AG08395 (cell line): Measurements from ENCODE around the gene ZNF611.
"Not testable (repeated sequence)": the region's sequence is repeated elsewhere in the genome, so short reads cannot be mapped to it uniquely, and the experiment has no call there.

ENCODE experiments used
- DNase-seq: peaks from one replicate; pipeline ENCODE4 v3.0.0; 2012; ENCODE audit warnings: mixed read lengths, low spot score

ZNF611 gene

DNA sequence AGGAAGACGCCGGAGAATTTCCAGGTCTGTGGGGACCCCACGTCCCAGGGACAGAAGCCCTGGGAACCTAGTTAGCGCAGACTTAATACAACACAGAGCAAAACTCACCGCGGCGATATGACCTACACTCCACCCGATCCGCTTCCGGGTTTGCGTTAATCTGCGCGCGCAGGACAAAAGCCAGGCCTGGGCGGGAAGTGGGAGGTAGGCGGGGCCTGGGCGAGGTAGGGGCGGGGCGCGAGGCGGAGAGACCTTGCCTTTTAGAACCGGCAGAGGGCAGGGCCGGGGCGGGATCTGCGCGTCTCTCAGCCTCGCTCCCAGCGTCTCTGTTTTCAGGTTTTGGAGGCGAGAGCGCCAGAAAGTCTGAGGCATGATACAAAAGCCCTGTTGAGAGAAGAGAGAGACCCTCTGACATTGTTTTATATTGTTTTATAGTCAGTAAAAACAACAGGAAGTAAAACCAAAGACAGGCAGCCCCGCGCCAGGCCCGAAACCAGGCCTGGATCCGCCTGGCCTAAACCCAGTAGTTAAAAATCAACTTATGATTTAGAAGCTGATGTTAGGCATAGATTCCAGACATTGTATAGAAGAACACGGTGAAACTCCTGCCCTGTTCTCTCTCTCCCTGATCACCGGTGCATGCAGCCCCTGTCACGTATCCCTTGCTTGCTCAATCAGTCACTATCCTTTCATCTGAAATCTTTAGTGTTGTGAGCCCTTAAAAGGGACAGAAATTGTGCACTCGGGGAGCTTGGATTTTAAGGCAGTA is at the start of gene ZNF611:
TSS of gene ZNF611 (minus strand) at position 152 of the 769 bp plus-strand sequence. CDS start 19,150 bp downstream, outside the sequence.
- DNase-seq = peak; percentile 97

DNA sequence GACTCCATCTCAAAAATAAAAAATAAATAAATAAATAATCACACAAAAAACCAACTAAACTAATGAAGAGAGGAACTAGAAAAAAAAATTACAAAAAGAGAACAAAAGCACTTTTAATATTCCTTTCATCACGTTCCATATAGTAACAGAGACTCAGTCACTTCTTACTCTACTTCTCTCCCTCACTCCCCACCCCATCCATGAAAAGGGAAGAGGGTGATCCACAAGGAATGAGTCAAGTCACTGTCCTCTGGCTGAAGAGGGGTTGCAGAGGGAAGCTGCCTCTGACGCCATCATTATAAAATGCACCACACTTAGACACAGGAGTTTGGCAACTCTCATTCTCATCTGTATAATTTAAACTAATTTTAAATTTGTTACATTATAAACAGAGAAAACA is 48.0 kb upstream of the ZNF611 start:
- not testable (repeated sequence) for DNase-seq

DNA sequence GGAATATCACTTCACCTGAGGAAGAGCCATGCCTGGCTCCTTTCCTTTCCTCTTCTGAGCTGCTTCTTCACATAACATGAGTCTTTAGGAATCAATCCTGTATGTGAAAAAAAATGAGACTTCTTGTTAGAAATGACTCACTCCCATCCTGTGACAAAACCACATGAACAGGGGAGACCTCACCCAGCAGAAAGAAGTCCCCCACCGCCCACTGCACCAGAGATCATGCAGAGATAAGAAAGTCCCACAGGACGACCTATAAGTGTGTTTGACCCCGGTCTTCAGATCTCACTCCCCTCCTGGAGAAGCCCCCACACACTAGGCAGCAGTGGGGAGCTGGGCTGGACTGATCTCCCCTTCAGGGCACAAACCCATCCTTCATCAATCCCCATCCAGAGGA is 44.0 kb upstream of the ZNF611 start:
- DNase-seq = no peak

DNA sequence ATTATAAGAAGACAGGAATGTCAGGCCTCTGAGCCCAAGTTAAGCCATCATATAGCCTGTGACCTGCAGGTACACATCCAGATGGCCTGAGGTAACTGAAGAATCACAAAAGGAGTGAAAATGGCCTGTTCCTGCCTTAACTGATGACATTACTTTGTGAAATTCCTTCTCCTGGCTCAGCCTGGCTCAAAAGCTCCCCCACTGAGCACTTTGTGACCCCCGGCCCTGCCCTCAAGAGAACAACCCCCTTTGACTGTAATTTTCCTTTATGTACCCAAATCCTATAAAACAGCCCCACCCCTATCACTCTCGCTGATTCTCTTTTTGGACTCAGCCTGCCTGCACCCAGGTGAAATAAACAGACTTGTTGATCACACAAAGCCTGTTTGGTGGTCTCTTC is 21.6 kb upstream of the ZNF611 start:
- DNase-seq = not testable (repeated sequence)

DNA sequence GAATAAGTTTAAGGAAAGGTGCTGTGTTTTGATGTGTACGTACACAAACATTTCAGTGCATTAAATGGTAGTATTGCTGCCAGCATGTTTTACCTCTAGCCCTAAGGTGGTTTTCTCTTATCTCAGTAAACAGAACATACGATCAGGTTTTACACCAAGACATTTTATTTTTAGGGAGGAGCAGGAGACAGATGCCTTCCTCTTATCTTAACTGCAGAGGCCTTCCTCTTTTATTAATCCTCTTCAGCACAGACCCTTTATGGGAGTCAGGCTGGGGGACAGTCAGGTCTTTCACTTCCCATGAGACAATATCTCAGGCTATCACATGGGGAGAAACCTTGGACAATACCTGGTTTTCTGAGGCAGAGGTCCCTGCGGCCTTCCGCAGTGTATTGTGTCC is 14.9 kb upstream of the ZNF611 start:
- no peak for DNase-seq

DNA sequence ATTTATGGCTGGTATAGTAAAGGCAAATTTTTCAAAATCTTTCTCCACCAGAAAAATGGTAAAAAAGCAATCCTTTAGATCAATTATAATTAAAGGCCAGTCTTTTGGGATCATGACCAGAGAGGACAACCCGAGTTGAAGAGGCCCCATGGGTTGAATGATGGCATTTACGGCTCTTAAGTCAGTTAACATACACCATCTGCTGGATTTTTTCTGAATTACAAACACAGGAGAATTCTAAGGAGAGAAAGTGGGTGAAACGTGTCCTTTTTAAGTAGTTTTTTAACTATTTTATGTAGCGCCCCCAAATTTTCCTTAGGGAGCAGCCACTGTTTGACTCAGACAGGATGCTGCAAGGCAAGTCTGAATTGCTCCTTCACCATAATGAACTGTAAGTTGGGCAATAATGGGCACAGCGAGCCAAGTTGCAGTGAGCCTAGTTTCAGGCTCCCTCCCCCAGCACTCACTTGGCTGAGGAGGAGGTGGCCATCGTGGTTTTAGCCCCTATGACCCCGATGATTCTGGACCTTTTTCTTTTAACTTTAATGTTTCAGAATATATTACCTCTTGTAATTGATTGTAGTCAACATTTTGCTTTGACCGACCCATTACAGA is 13.6 kb upstream of the ZNF611 start:
- DNase-seq = peak; percentile 36

DNA sequence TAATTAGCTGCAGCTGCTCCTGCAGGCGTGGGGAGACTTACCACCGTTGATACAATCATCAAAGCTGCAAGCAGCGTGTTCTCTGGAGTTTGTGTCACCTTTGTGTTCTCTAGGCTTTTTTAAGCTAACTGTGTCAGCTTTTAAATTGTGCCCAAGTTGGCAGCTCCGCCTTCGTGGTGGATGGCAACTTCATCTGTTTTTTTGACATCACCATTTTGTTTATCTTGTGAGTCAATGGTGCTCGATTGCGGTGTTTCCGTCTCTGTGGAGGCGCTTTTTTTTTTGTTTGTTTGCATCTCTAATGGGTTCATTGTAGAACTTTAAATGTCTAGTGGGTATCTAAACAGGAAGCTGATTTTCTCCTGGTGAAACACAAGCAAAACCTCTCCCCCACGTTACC is 11.1 kb upstream of the ZNF611 start:
- not testable (repeated sequence) for DNase-seq

DNA sequence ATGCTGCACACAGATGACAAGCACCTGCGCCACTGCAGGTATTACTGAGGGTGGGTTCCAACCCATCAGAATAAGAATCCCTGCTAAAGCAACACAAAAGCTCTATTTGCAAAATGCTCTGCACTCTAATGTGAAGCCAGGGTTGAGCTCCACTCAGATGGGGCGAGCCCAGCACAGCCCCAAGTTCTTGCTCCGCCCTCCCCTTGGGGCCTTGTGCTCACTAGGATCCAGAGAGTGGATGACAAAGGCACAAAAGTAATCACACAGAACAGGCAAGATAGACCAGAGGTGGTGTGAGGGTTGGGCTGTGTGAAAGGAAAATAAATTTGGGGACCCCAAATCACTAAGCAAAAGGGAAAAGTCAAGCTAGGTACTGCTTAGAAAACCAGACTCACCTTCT is 8.2 kb upstream of the ZNF611 start:
- DNase-seq = no peak

DNA sequence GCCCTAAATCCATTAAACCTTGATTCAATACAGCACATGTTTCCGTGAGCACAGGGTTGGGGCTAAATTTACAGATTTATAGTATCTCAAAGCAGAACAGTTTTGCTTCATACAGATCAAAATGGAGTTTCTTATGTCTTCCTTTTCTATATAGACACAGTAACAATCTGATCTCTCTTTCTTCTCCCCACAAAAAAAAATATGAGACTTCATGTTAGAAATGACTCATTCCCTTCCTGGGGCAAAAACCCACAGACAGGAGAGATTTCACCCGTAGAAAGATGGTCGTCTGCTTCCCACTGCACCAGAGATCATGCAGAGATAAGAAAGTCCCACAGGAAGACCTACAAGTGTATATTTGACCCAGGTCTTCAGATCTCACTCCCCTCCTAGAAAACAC is 7.7 kb upstream of the ZNF611 start:
- DNase-seq = no peak

DNA sequence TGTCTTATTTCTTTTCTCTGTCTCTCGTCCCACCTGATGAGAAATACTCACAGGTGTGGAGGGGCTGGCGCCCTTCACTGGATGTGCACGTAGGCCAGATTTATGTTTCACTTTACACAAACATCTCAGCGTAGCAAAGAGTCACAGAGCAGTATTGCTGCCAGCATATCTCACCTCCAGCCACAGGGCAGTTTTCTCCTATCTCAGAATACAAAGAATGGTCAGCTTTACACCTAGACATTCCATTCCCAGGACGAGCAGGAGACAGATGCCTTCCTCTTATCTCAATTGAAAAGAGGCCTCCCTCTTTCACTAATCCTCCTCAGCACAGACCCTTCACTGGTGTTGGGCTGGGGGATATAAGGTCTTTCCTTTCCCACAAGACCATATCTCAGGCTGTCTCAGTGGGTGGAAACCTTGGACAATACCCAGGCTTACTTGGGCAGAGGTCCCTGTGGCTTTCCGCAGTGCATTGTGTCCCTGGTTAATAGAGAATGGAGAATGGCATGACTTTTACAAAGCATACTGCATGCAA is 7.2 kb upstream of the ZNF611 start:
- DNase-seq = no peak

DNA sequence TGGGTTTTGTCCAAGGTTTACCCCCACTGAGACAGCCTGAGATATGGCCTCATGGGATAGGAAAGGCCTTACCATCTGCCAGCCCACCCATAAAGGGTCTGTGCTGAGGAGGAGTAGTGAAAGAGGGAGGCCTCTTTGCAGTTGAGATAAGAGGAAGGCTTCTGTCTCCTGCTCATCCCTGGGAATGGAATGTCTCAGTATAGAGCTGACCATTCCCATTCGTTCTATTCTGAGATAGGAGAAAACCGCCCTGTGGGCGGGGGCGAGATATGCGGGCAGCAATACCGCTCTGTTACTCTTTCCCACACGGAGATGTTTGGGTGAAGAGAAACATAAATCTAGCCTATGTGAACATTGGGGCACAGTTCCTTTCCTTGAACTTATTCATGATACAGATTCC is 6.5 kb upstream of the ZNF611 start:
- not testable (repeated sequence) for DNase-seq

DNA sequence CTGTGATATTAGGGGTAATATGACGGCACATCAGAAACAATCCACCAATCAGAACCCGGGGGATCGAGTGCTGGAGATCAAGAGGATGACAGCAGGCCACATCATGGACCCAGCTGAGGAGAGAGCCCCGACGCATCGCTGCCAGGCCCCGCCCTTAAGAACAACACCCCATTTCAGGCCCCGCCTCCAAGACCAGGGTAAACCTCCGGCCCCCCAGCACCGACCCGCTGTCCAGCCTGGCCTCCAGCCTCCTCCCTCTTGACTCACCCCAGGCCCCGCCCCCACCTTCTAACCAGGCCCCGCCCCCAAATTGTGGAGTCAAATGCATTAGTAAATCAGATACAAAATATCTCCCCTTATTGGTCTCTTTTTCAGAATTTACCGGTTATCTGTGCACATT is 4.7 kb upstream of the ZNF611 start:
- no peak for DNase-seq

DNA sequence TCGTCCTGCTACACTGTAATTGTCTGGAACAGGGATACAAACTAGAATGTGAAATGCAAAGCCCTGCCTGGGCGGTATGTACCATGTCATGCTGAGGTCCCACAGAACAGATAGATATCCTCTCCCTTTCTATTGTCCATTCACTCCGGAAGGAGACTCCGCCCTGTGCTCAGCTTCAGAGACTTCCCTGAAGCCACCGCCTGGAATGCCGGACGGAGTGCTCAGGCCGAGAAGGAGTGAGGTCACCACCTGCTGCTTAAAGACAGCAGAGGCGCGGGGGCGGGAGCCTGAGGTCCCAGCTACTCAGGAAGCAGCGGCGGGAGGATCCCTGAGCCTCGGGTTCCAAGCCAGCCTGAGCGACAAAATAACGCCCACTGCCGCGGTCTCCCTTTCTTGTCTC is 890 bp upstream of the ZNF611 start:
- no peak for DNase-seq

DNA sequence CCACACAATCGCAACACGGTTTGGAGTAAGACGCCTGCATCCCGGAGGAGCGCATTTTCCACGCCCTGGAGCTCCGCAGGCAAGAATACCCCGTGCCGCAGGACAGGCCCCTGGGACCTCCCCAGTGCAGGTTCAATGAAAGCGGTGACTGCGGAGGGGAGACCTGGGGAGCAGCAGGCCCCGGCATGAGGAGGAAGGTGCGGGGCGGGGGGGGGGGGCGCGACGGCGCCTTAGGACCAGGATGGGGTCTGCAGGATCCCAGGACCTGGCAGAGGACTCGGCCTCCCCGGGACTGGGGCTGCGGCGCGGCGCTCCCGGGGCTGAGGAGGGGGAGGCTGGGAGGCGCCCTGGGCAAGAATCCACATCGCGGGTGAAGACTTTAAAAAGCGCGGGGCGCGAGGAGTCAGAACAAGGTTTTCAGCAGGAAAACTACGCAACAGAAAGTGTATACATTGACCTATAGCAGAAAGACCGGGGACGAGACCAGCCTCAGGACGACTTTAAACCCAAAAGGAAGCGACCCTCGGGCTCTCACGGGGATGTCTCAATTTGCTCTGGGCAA is 432 bp downstream of the ZNF611 start:
- no peak for DNase-seq

DNA sequence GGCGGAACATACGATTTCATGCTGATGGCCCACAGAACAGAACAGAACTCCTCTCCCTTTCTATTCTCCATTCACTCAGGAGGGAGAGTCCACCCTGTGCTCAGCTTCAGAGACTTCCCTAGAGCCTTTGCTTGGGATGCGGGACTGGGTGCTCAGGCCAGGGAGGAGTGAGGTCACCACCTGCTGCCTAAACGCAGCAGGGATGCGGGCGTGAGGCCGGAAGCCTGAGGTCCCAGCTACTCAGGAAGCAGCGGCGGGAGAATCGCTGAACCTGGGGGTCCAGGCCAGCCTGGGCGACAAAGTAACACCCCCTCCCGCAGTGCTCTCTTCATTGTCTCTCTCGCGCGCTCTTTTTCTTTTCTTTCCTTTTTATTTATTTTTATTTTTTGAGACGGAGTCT is 8.8 kb downstream of the ZNF611 start:
- not testable (repeated sequence) for DNase-seq

DNA sequence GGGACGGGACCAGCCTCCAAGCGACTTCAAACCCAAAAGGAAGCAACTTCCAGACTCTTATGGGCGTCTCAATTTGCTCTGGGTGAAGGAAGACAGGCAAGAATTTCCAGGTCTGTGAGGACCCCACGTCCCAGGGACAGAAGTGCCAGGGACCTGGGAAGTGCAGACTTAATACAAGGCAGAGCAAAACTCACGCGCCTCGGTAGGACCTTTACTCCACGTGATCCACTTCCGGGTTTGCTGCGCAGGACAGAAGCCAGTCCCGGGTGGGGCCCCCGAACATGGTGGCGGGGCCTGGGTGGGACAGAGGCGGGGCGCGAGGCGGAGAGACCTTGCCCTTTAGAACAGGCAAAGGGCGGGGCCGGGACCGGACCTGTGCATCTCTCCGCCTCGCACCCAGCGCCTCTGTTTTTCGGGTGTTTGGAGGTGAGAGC is 9.3 kb downstream of the ZNF611 start:
- no peak for DNase-seq

DNA sequence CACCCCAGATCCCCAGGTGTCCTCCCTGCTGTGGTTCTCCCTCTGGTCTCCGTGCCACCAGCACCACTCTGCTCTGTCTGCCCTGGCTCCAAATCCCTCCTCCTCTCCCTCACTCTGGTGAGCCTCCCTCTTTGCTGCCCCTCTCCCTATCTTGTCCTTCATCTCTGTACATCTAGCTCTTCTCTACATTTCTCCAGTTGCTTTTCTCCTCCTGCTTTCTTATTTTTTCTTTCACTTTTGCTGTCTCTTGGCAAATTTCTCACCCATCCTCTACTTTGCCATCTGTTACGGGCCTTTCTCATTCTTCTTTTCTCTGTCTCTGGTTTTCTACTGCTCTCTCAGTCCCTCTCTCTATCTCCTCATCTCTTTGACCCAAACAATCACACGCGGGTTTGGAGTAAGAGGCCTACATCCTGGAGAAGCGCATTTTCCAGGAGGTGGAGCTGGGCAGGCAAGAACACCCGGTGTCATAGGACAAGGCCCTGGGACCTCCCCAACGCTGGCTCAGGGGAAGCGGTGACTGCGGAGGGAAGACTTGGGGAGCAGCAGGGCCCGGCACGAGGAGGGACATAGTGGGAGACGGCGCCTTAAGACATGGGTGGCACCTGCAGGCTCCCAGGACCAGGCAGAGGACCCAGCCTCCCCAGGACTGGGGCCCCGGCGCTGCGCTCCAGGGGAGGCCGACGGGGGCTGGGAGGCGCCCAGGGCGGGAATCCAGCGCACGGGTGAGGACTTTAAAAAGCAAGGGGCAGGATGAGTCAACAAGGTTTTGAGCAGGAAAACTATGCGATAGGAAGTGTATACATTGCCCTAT is 9.9 kb downstream of the ZNF611 start:
- no peak for DNase-seq

DNA sequence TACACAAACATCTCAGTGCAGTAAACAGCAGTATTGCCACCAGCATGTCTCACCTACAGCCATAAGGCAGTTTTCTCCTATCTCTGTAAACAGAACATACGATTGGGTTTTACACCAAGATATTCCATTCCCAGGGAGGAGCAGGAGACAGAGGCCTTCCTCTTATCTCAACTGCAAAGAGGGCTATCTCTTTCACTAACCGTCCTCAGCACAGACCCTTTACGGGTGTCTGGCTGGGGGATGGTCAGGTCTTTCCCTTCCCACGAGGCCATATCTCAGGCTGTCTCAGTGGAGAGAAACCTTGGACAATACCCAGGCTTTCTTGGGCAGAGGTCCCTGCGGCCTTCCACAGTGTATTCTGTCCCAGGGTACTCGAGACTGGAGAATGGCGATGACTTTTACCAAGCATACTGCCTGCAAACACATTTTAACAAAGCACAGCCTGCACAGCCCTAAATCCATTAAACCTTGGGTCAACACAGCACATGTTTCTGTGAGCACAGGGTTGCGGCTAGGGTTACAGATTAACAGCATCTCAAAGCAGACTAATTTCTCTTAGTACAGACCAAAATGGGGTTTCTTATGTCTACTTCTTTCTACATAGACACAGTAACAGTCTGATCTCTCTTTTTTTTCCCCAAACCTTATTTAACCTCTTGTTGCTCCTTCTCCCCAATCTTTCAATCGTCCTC is 10.8 kb downstream of the ZNF611 start:
- not testable (repeated sequence) for DNase-seq

DNA sequence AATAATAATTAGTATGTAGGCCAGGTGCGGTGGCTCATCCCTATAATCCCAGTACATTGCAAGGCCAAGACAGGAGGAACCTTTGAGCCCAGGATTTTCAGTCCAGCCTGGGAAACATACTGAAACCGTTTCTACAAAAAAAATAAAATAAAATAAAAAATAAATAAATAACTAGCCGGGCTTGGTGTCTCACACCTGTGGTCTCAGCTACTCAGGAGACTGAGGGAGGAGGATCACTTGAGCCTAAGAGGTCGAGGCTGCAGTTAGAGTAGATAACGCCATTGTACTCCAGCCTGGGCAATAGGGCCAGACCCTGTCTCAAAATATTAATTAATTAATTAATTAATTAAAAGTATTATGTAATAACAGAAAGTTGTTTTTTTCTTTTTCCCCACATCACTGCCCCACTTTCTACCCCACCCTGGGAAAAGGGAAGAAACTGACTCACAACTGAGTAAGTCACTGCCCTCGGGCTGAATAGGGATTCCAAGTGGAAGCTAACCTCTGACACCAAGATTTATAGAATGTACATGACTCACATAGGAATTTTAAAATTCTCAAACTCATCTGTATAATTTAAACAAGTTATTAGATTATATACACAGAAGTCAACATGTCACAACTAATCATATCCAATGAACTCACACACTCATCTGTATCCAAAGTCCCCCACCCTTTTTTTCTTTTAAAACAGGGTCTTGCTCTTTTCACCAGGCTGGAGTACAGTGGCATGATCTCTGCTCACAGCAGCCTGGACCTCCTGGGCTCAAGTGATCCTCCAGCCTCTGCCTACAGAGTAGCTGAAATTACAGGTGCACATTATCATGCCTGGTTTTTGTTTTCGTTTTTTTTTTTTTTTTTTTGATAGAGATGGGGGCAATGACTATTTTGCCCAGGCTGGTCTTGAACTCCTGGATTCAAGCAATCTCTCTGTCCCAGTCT is 12.5 kb downstream of the ZNF611 start:
- DNase-seq = peak; percentile 83

DNA sequence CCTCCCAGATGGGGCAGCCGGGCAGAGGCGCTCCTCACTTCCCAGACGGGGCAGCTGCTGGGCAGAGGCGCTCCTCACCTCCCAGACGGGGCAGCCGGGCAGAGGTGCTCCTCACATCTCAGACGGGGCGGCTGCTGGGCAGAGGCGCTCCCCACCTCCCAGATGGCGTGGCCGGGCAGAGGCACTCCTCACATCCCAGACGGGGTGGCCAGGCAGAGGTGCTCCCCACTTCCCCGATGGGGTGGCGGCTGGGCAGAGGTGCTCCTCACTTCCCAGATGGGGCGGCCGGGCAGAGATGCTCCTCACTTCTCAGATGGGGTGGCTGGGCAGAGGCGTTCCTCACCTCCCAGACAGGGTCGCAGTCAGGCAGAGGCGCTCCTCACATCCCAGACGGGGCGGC is 14.3 kb downstream of the ZNF611 start:
- DNase-seq = not testable (repeated sequence)
